Muscle layer of colon (tissue), 2 donors: ENCODE data around the gene TMEM213.

Experiments
- H3K27ac ChIP-seq: one replicate; pipeline ENCODE4 v1.7.0; 2013; ENCODE audit warnings: low read depth, mild to moderate bottlenecking, low read length, moderate library complexity
- H3K27me3 ChIP-seq, 2 donors: one replicate each; pipeline ENCODE4 v1.7.0; 2013; ENCODE audit warnings: low read length in 2 of 2, mild to moderate bottlenecking in 2 of 2; ENCODE audit not compliant: insufficient read depth in 2 of 2, control insufficient read depth in 1 of 2
- H3K36me3 ChIP-seq: one replicate; pipeline ENCODE4 v1.7.0; 2013; ENCODE audit warnings: mild to moderate bottlenecking, low read length; ENCODE audit not compliant: insufficient read depth
- H3K4me1 ChIP-seq: one replicate; pipeline ENCODE4 v1.7.0; 2013; ENCODE audit warnings: mild to moderate bottlenecking, low read length; ENCODE audit not compliant: insufficient read depth
- H3K4me3 ChIP-seq, 2 donors: one replicate each; pipeline ENCODE4 v1.7.0; 2013; ENCODE audit warnings: low read length in 2 of 2, low read depth in 1 of 2, mild to moderate bottlenecking in 1 of 2, moderate library complexity in 1 of 2
- H3K9ac ChIP-seq: one replicate; pipeline ENCODE4 v1.7.0; 2013; ENCODE audit warnings: low read length
- H3K9me3 ChIP-seq: one replicate; pipeline ENCODE4 v1.7.0; 2013; ENCODE audit warnings: mild to moderate bottlenecking, low read length
- donor health status: abdominal sarcoma.
- donor health status: Adenocarcinoma of cecum.

Gene TMEM213

GRCh38 chr7:138822867-138823535, 25.2 kb downstream of the TMEM213 start:
- Histone ChIP-seq H3K4me3 (no peak overlapping the region), H3K27me3 (no peaks in the 10 kb centered on the region), H3K36me3 (no peaks in the 10 kb centered on the region), H3K9me3 (no peaks in the 10 kb centered on the region), H3K27ac (no peak overlapping the region), H3K9ac (no peak overlapping the region), H3K4me1 (no peaks in the 10 kb centered on the region)

GRCh38 chr7:138825049-138825721, 27.4 kb downstream of the TMEM213 start:
- no peak overlapping the region for H3K9ac ChIP-seq
- H3K27me3 ChIP-seq, result no peaks in the 10 kb centered on the region
- no peaks in the 10 kb centered on the region for H3K9me3 ChIP-seq
- H3K4me1 ChIP-seq, result no peaks in the 10 kb centered on the region
- no peaks in the 10 kb centered on the region for H3K36me3 ChIP-seq
- no peak overlapping the region for H3K4me3 ChIP-seq
- H3K27ac ChIP-seq, result no peak overlapping the region

- no peaks in the 10 kb centered on the region for H3K36me3 ChIP-seq
- H3K9ac ChIP-seq, result no peak overlapping the region
- H3K27ac ChIP-seq, result no peak overlapping the region
- H3K27me3 ChIP-seq, result no peaks in the 10 kb centered on the region
- no peak overlapping the region for H3K4me3 ChIP-seq
- no peaks in the 10 kb centered on the region for H3K9me3 ChIP-seq
- no peaks in the 10 kb centered on the region for H3K4me1 ChIP-seq
Observed at GRCh38 chr7:138828302-138828701, 30.5 kb downstream of the TMEM213 start.

GRCh38 chr7:138829335-138829734, 31.5 kb downstream of the TMEM213 start:
- Histone ChIP-seq H3K4me1 (no peaks in the 10 kb centered on the region), H3K27ac (no peak overlapping the region), H3K9ac (no peak overlapping the region), H3K4me3 (no peak overlapping the region), H3K9me3 (no peaks in the 10 kb centered on the region), H3K36me3 (no peaks in the 10 kb centered on the region), H3K27me3 (no peaks in the 10 kb centered on the region)

- Histone ChIP-seq H3K4me3 (no peak overlapping the region), H3K9ac (no peak overlapping the region), H3K36me3 (no peaks in the 10 kb centered on the region), H3K27ac (no peak overlapping the region), H3K9me3 (no peaks in the 10 kb centered on the region), H3K4me1 (no peaks in the 10 kb centered on the region), H3K27me3 (no peaks in the 10 kb centered on the region)
Observed at GRCh38 chr7:138832966-138833365, 35.2 kb downstream of the TMEM213 start.

GRCh38 chr7:138833596-138833995, 35.8 kb downstream of the TMEM213 start:
- Histone ChIP-seq H3K27me3 (no peaks in the 10 kb centered on the region), H3K9ac (no peak overlapping the region), H3K4me3 (no peak overlapping the region), H3K36me3 (no peaks in the 10 kb centered on the region), H3K27ac (no peak overlapping the region), H3K4me1 (no peaks in the 10 kb centered on the region), H3K9me3 (no peaks in the 10 kb centered on the region)

GRCh38 chr7:138834583-138834982, 36.8 kb downstream of the TMEM213 start:
- H3K4me3 ChIP-seq, result no peak overlapping the region
- H3K27me3 ChIP-seq, result no peaks in the 10 kb centered on the region
- H3K9me3 ChIP-seq, result no peaks in the 10 kb centered on the region
- no peak overlapping the region for H3K27ac ChIP-seq
- H3K9ac ChIP-seq, result no peak overlapping the region
- H3K36me3 ChIP-seq, result no peaks in the 10 kb centered on the region
- H3K4me1 ChIP-seq, result no peaks in the 10 kb centered on the region

GRCh38 chr7:138835087-138835486, 37.3 kb downstream of the TMEM213 start:
- Histone ChIP-seq H3K27me3 (no peaks in the 10 kb centered on the region), H3K36me3 (no peaks in the 10 kb centered on the region), H3K27ac (no peak overlapping the region), H3K4me1 (no peaks in the 10 kb centered on the region), H3K9me3 (no peaks in the 10 kb centered on the region), H3K9ac (no peak overlapping the region), H3K4me3 (no peak overlapping the region)

GRCh38 chr7:138837627-138838026, 39.8 kb downstream of the TMEM213 start:
- Histone ChIP-seq H3K9me3 (no peaks in the 10 kb centered on the region), H3K36me3 (no peaks in the 10 kb centered on the region), H3K27me3 (no peaks in the 10 kb centered on the region), H3K27ac (no peak overlapping the region), H3K9ac (no peak overlapping the region), H3K4me1 (no peaks in the 10 kb centered on the region), H3K4me3 (peak overlapping the region in 1 of 2 donors; percentile 18)

- Histone ChIP-seq H3K9me3 (no peaks in the 10 kb centered on the region), H3K4me3 (no peak overlapping the region), H3K36me3 (no peaks in the 10 kb centered on the region), H3K9ac (no peak overlapping the region), H3K4me1 (no peaks in the 10 kb centered on the region), H3K27me3 (no peaks in the 10 kb centered on the region), H3K27ac (no peak overlapping the region)
Observed at GRCh38 chr7:138838166-138838565, 40.4 kb downstream of the TMEM213 start.

GRCh38 chr7:138842111-138842510, 44.3 kb downstream of the TMEM213 start:
- no peak overlapping the region for H3K9ac ChIP-seq
- H3K27me3 ChIP-seq, result no peaks in the 10 kb centered on the region
- H3K4me1 ChIP-seq, result no peaks in the 10 kb centered on the region
- no peaks in the 10 kb centered on the region for H3K9me3 ChIP-seq
- no peaks in the 10 kb centered on the region for H3K36me3 ChIP-seq
- no peak overlapping the region for H3K27ac ChIP-seq
- H3K4me3 ChIP-seq, result no peak overlapping the region
